GM12873 (cell line): ENCODE results near the gene ABCB10.

Experiments
- TF ChIP-seq, protein P1 (sequence below): IDR thresholded peaks from 2 replicates; pipeline ENCODE4 v1.5.1; 2012; ENCODE audit warnings: low read depth, mild to moderate bottlenecking, moderate library complexity, low read length, control low read depth; ENCODE audit not compliant: insufficient read depth; ENCODE audit errors: missing control alignments

The ABCB10 gene

DNA sequence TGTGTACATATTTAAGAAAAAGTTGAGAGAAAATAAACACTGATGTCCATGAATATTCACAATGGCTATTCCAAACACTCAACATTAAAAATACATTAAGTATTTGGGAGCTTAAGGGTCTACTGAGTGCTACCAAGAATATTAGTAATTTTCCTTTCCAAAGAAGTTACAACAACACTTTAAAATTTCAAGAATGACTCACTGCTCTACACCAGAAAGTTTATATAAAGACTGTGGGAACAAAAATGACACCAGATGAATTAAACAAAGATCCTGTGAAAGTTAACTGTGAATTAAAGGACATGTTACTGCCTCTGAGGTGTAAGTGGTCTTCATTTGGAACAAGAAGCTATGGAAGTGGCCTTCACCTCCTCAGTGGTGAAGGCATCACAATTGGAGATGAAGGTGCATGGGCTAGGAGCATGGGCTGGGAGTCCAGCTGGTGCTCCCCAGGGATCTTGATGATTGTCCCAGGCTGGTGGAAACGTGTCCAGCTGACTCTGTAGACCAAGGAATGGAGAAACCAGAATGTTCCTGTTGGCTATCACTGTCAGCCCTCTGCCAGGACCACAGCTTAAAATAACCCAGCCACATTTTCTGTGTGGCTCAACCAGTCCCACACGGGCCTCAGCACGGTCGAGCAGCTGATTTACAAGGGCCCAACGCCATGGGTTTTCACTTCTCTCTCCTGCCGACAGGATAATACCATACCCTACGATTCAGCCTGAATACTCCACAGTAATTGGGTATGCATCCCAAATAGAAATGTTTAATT lies 38.6 kb upstream of the ABCB10 start:
- TF ChIP-seq, protein P1, sequence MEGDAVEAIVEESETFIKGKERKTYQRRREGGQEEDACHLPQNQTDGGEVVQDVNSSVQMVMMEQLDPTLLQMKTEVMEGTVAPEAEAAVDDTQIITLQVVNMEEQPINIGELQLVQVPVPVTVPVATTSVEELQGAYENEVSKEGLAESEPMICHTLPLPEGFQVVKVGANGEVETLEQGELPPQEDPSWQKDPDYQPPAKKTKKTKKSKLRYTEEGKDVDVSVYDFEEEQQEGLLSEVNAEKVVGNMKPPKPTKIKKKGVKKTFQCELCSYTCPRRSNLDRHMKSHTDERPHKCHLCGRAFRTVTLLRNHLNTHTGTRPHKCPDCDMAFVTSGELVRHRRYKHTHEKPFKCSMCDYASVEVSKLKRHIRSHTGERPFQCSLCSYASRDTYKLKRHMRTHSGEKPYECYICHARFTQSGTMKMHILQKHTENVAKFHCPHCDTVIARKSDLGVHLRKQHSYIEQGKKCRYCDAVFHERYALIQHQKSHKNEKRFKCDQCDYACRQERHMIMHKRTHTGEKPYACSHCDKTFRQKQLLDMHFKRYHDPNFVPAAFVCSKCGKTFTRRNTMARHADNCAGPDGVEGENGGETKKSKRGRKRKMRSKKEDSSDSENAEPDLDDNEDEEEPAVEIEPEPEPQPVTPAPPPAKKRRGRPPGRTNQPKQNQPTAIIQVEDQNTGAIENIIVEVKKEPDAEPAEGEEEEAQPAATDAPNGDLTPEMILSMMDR: no peak

DNA sequence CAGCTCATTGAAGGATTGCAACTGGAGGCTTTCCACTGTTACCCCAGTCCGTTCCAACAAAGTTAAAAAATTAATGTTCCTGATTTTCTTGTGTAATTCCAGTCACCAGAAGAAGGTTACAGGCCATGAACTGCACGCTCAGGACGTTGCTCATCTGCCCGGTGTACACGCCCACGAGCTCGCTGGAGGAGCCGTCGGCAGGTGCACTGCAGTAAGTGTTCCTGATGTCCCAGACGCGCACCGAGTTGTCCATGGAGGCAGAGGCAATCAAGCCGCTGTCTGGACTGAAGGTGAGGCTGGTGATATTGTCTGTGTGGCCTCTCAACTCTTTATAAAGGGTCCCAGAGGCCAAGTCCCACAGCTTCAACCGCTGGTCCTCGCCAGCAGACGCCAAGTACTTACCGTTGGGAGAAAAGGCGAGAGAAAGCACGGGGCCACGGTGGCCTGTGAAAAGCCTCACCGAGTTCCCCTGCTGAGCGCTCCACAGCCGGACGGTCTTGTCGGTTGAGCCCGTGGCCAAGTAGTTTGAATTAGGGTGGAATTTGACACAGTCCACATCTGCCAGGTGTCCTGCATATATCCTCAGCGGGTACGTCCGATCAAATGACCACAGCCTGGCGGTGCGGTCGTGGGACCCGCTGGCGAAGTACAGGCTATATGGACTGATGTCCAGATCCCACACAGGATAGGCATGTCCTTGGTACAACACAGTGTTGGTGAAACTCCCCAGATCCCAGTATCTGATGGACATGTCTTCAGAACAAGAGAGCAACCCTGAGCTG lies 35.9 kb upstream of the ABCB10 start:
- TF ChIP-seq, protein P1: no peak

DNA sequence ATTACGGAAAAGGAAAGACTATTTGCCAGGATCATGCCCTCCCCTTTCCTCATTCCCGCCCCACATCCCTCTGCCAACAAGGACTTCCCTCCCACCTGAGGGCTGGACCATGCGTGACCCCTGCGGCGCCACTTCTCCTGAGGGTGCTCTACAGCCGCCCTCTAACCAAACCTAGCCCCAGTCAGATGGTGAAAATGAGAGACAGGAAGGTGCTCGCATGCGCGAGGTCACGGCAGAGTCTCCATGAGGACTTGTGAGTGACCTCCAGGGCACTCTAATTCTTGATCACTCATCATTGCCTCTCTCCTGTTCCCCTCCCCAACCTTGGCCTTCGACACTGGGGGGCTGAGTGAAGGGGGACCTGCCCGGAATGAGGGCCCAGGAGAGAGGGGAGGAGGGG lies 35.3 kb upstream of the ABCB10 start:
- TF ChIP-seq, protein P1: no peak

DNA sequence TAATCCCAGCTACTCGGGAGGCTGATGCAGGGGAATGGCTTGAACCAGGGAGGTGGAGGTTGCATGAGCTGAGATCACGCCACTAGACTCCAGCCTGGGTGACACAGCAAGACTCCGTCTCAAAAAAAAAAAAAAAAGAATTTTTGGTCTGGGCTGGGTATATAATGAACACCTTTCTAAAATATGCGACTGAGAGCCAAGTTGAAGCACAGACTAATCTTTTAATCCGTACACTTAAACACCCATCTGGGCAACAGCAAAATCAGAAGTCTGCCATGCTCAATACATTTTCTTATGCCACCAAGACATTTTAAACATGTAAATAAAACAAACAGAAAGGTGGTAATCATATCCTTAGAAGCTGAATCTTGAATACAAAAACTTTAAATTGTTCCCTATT lies 31.6 kb upstream of the ABCB10 start:
- TF ChIP-seq, protein P1: no peak

DNA sequence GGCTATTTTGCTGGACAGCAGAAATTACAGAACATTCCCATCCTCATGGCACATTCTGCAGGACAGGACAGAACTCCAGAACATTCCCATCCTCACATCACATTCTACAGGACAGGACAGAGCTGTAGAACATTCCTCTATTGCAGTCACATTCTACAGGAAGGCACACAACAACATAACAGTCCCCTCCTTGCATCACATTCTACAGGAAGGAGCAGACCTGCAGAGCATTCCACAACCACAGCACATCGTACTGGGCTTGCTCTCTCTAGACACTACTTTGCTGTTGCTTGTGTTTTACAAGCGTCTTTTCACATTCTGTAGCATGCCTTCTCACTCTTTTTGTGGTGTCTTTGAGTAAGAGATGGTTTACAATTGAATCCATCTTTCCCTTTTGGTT lies 26.8 kb upstream of the ABCB10 start:
- TF ChIP-seq, protein P1: no peak

DNA sequence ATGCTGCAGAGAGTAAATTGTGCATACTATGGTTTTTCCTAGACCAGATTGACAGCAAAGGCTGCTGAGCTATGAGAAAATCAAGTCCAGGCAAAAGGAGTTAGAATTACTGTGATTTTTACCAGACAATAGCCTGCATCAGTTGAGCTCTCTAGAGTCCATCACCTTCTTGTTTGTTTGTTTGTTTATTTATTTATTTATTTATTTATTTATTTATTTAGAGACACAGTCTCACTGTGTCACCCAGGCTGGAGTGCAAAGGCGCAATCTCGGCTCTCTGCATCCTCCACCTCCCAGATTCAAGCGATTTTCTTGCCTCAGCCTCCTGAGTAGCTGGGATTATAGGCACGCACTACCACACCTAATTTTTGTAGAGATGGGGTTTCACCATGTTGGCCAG lies 24.2 kb upstream of the ABCB10 start:
- TF ChIP-seq, protein P1: no peak

DNA sequence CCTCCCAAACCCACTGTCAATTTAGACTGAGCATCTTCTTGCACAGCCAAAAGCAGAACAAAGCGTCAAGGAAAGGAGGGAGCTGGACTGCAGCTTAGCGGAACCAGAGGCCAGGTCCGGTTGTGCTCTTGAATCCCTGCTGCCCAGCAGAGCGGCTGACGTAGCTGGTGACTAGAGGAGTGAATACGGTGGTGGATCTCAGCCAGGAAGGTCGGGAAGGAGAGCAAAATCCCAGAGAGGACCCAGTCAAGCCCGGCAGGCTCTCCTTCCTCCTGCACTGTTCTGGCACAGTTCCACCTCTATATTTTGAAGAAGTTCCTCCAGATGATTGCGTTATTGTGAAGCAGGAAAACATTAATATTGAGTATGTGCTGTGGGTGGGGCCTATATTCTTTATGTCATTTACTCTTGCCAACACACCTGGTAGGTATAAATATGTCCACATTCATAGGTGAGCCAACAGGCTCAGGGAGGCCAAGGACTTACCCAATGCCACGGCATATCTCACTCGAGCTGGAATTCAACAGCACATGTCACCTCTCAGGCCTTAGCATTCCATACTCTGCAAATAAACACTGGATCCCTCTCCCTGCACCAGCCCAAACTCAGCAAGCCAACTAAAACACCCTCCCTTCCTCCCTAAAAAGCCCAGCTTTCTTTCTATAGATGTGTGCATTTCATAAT lies 23.6 kb upstream of the ABCB10 start:
- TF ChIP-seq, protein P1: no peak
